ENCODE data around the gene NCOA7. TPM values are rescaled to one million over a fixed set of nuclear protein-coding genes. Genes with fewer than 3 reads are reported as not detected.

The NCOA7 gene
- total RNA-seq = 6.3 TPM

- H3K9me3 ChIP-seq (ENCODE audit: control insufficient read depth in 3 of 3, low read length in 3 of 3) = no peaks in the 10 kb centered on the region
- no peaks in the 10 kb centered on the region for H3K36me3 ChIP-seq (ENCODE audit: control insufficient read depth in 3 of 3, insufficient read depth in 3 of 3, low read length in 3 of 3)
- H3K27me3 ChIP-seq (ENCODE audit: control insufficient read depth in 3 of 3, insufficient read depth in 3 of 3, low read length in 3 of 3) = no peaks in the 10 kb centered on the region
- H3K9ac ChIP-seq (ENCODE audit: low read depth in 1 of 3, low read length in 3 of 3) = peak within 1 kb of the TSS; percentile 79 to 92 (median 91)
- peak within 1 kb of the TSS; percentile 76 to 82 (median 81) for H3K4me3 ChIP-seq (ENCODE audit: low read length in 3 of 3)
- H3K27ac ChIP-seq (ENCODE audit: low read depth, low read length) = peak within 1 kb of the TSS; percentile 94
- H3K4me1 ChIP-seq (ENCODE audit: control insufficient read depth in 3 of 3, insufficient read depth in 3 of 3, low read length in 3 of 3) = peaks cover 17 to 30% (median 22%) of the 10 kb centered on the region in 3 donors
Measured at GRCh38 chr6:125790358-125791150, at the start of gene NCOA7. Gene NCOA7, plus strand, starts transcription at chr6:125790960. Its CDS starts 24,395 bp downstream, at chr6:125815355.

GRCh38 chr6:125741336-125741735 lies 49.4 kb upstream of the NCOA7 start:
- H3K9me3 ChIP-seq (ENCODE audit: control insufficient read depth in 3 of 3, low read length in 3 of 3) = no peaks in the 10 kb centered on the region
- H3K27ac ChIP-seq (ENCODE audit: low read depth, low read length) = no peak overlapping the region
- no peak overlapping the region for H3K4me3 ChIP-seq (ENCODE audit: low read length in 3 of 3)
- no peaks in the 10 kb centered on the region for H3K27me3 ChIP-seq (ENCODE audit: control insufficient read depth in 3 of 3, insufficient read depth in 3 of 3, low read length in 3 of 3)
- no peak overlapping the region for H3K9ac ChIP-seq (ENCODE audit: low read depth in 1 of 3, low read length in 3 of 3)
- H3K36me3 ChIP-seq (ENCODE audit: control insufficient read depth in 3 of 3, insufficient read depth in 3 of 3, low read length in 3 of 3) = no peaks in the 10 kb centered on the region
- peaks cover 5 to 7% (median 6%) of the 10 kb centered on the region in 3 donors for H3K4me1 ChIP-seq (ENCODE audit: control insufficient read depth in 3 of 3, insufficient read depth in 3 of 3, low read length in 3 of 3)

GRCh38 chr6:125742024-125742423 lies 48.7 kb upstream of the NCOA7 start:
- peak overlapping the region in 2 of 3 donors; percentile 41 to 64 for H3K4me3 ChIP-seq (ENCODE audit: low read length in 3 of 3)
- peak overlapping the region; percentile 41 for H3K27ac ChIP-seq (ENCODE audit: low read depth, low read length)
- H3K27me3 ChIP-seq (ENCODE audit: control insufficient read depth in 3 of 3, insufficient read depth in 3 of 3, low read length in 3 of 3) = no peaks in the 10 kb centered on the region
- H3K36me3 ChIP-seq (ENCODE audit: control insufficient read depth in 3 of 3, insufficient read depth in 3 of 3, low read length in 3 of 3) = no peaks in the 10 kb centered on the region
- no peaks in the 10 kb centered on the region for H3K9me3 ChIP-seq (ENCODE audit: control insufficient read depth in 3 of 3, low read length in 3 of 3)
- H3K4me1 ChIP-seq (ENCODE audit: control insufficient read depth in 3 of 3, insufficient read depth in 3 of 3, low read length in 3 of 3) = peaks cover 5 to 7% (median 6%) of the 10 kb centered on the region in 3 donors
- H3K9ac ChIP-seq (ENCODE audit: low read depth in 1 of 3, low read length in 3 of 3) = peak overlapping the region; percentile 66 to 72 (median 71)

GRCh38 chr6:125742464-125743120 lies 48.2 kb upstream of the NCOA7 start:
- Histone ChIP-seq H3K9me3 (ENCODE audit: control insufficient read depth in 3 of 3, low read length in 3 of 3) (no peaks in the 10 kb centered on the region), H3K4me3 (ENCODE audit: low read length in 3 of 3) (peak overlapping the region; percentile 57 to 64 (median 59)), H3K27me3 (ENCODE audit: control insufficient read depth in 3 of 3, insufficient read depth in 3 of 3, low read length in 3 of 3) (no peaks in the 10 kb centered on the region), H3K9ac (ENCODE audit: low read depth in 1 of 3, low read length in 3 of 3) (peak overlapping the region; percentile 66 to 72 (median 71)), H3K4me1 (ENCODE audit: control insufficient read depth in 3 of 3, insufficient read depth in 3 of 3, low read length in 3 of 3) (peaks cover 5 to 7% (median 6%) of the 10 kb centered on the region in 3 donors), H3K27ac (ENCODE audit: low read depth, low read length) (peak overlapping the region; percentile 41), H3K36me3 (ENCODE audit: control insufficient read depth in 3 of 3, insufficient read depth in 3 of 3, low read length in 3 of 3) (no peaks in the 10 kb centered on the region)

GRCh38 chr6:125743604-125744003 lies 47.2 kb upstream of the NCOA7 start:
- Histone ChIP-seq H3K4me1 (ENCODE audit: control insufficient read depth in 3 of 3, insufficient read depth in 3 of 3, low read length in 3 of 3) (peaks cover 5 to 11% (median 6%) of the 10 kb centered on the region in 3 donors), H3K36me3 (ENCODE audit: control insufficient read depth in 3 of 3, insufficient read depth in 3 of 3, low read length in 3 of 3) (no peaks in the 10 kb centered on the region), H3K27me3 (ENCODE audit: control insufficient read depth in 3 of 3, insufficient read depth in 3 of 3, low read length in 3 of 3) (peaks cover 0 to 2% (median 0%) of the 10 kb centered on the region in 3 donors), H3K27ac (ENCODE audit: low read depth, low read length) (peak overlapping the region; percentile 41), H3K4me3 (ENCODE audit: low read length in 3 of 3) (peak overlapping the region; percentile 1 to 13 (median 1)), H3K9ac (ENCODE audit: low read depth in 1 of 3, low read length in 3 of 3) (peak overlapping the region in 2 of 3 donors; percentile 2 to 72), H3K9me3 (ENCODE audit: control insufficient read depth in 3 of 3, low read length in 3 of 3) (no peaks in the 10 kb centered on the region)

- peaks cover 6 to 21% (median 14%) of the 10 kb centered on the region in 3 donors for H3K4me1 ChIP-seq (ENCODE audit: control insufficient read depth in 3 of 3, insufficient read depth in 3 of 3, low read length in 3 of 3)
- H3K9ac ChIP-seq (ENCODE audit: low read depth in 1 of 3, low read length in 3 of 3) = peak overlapping the region; percentile 78 to 98 (median 94)
- H3K27me3 ChIP-seq (ENCODE audit: control insufficient read depth in 3 of 3, insufficient read depth in 3 of 3, low read length in 3 of 3) = peaks cover 0 to 2% (median 0%) of the 10 kb centered on the region in 3 donors
- no peaks in the 10 kb centered on the region for H3K9me3 ChIP-seq (ENCODE audit: control insufficient read depth in 3 of 3, low read length in 3 of 3)
- peak overlapping the region; percentile 98 for H3K27ac ChIP-seq (ENCODE audit: low read depth, low read length)
- H3K4me3 ChIP-seq (ENCODE audit: low read length in 3 of 3) = peak overlapping the region; percentile 75 to 89 (median 86)
- no peaks in the 10 kb centered on the region for H3K36me3 ChIP-seq (ENCODE audit: control insufficient read depth in 3 of 3, insufficient read depth in 3 of 3, low read length in 3 of 3)
Measured at GRCh38 chr6:125745281-125746018, 45.3 kb upstream of the NCOA7 start.

GRCh38 chr6:125746019-125746414 lies 44.7 kb upstream of the NCOA7 start:
- Histone ChIP-seq H3K27me3 (ENCODE audit: control insufficient read depth in 3 of 3, insufficient read depth in 3 of 3, low read length in 3 of 3) (peaks cover 0 to 2% (median 0%) of the 10 kb centered on the region in 3 donors), H3K4me3 (ENCODE audit: low read length in 3 of 3) (peak overlapping the region; percentile 75 to 89 (median 86)), H3K9ac (ENCODE audit: low read depth in 1 of 3, low read length in 3 of 3) (peak overlapping the region; percentile 80 to 98 (median 94))

GRCh38 chr6:125746731-125747588 lies 43.8 kb upstream of the NCOA7 start:
- H3K9ac ChIP-seq (ENCODE audit: low read depth in 1 of 3, low read length in 3 of 3) = peak overlapping the region; percentile 80 to 98 (median 94)
- H3K4me3 ChIP-seq (ENCODE audit: low read length in 3 of 3) = peak overlapping the region; percentile 75 to 89 (median 86)
- H3K27ac ChIP-seq (ENCODE audit: low read depth, low read length) = peak overlapping the region; percentile 98
- H3K27me3 ChIP-seq (ENCODE audit: control insufficient read depth in 3 of 3, insufficient read depth in 3 of 3, low read length in 3 of 3) = peaks cover 0 to 2% (median 0%) of the 10 kb centered on the region in 3 donors
- H3K4me1 ChIP-seq (ENCODE audit: control insufficient read depth in 3 of 3, insufficient read depth in 3 of 3, low read length in 3 of 3) = peaks cover 5 to 21% (median 17%) of the 10 kb centered on the region in 3 donors
- no peaks in the 10 kb centered on the region for H3K36me3 ChIP-seq (ENCODE audit: control insufficient read depth in 3 of 3, insufficient read depth in 3 of 3, low read length in 3 of 3)
- no peaks in the 10 kb centered on the region for H3K9me3 ChIP-seq (ENCODE audit: control insufficient read depth in 3 of 3, low read length in 3 of 3)

More at GRCh38 chr6:125746019-125746414, 44.7 kb upstream of the NCOA7 start:
- Histone ChIP-seq H3K27ac (ENCODE audit: low read depth, low read length) (peak overlapping the region; percentile 98), H3K36me3 (ENCODE audit: control insufficient read depth in 3 of 3, insufficient read depth in 3 of 3, low read length in 3 of 3) (no peaks in the 10 kb centered on the region), H3K9me3 (ENCODE audit: control insufficient read depth in 3 of 3, low read length in 3 of 3) (no peaks in the 10 kb centered on the region), H3K4me1 (ENCODE audit: control insufficient read depth in 3 of 3, insufficient read depth in 3 of 3, low read length in 3 of 3) (peaks cover 6 to 21% (median 17%) of the 10 kb centered on the region in 3 donors)
